HCT116 (cell line): ENCODE measurements around the gene EIF3L.

ENCODE experiments used
- CTCF ChIP-seq, 3 experiments: fragments of 200-600 bp in 1 of 3; sonication (generic) in 1 of 3; IDR thresholded peaks in 2 of 3; conservative IDR thresholded peaks in 1 of 3; 2 replicates each; pipeline ENCODE4 v1.5.1; 2012 to 2017; ENCODE audit warnings: low read depth in 2 of 3, low read length in 2 of 3, antibody characterized with exemption in 1 of 3, borderline replicate concordance in 1 of 3, control low read depth in 1 of 3, mild to moderate bottlenecking in 1 of 3, mixed read lengths in 1 of 3, mixed run types in 1 of 3, moderate library complexity in 1 of 3; ENCODE audit not compliant: insufficient read depth in 1 of 3
- EZH2phosphoT487 ChIP-seq: fragments of 200-600 bp; IDR thresholded peaks from 2 replicates; pipeline ENCODE4 v1.6.1; 2018; ENCODE audit warnings: antibody characterized with exemption, borderline replicate concordance
- POLR2A ChIP-seq: IDR thresholded peaks from 2 replicates; pipeline ENCODE4 v1.7.0; 2011; ENCODE audit warnings: borderline replicate concordance; ENCODE audit not compliant: insufficient read depth, insufficient read length; ENCODE audit errors: extremely low read depth

DNA sequence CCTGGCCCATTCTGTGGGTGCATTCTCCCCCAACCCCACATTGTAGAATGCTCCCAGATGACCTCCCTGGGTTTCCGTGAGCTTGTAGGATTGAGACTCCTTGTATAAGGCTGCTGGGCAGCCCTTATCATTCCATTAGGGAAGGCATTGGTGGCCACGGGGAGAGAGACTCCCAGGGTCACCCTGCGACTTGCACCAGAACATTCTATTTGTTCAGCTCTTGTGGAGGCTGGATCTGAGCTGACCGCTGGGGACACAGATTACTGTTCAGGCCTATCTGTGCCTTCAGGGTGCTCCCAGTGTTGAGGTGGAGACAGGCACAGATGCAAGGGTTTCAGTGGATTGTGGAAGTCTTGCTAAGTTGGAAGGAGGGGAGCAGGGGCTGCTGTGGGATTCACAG is 74.7 kb downstream of the EIF3L start:
- TF ChIP-seq CTCF (IDR thresholded peaks at IDR 0.05 in 2 of 3, conservative IDR thresholded peaks at IDR 0.05 in 1 of 3; ENCODE audit: borderline replicate concordance in 1 of 3, insufficient read depth in 1 of 3, low read depth in 2 of 3, low read length in 2 of 3), result no peak
- TF ChIP-seq POLR2A, result no peak
- TF ChIP-seq EZH2phosphoT487, result no peak
